SK-N-MC (cell line): ENCODE data around the gene CHMP4B.

Experiments
- EZH2 ChIP-seq: fragments of 200-600 bp; sonication (generic); IDR thresholded peaks from one replicate; pipeline ENCODE4 v1.6.1; 2017; ENCODE audit warnings: antibody characterized with exemption
- FOXP2 ChIP-seq: optimal IDR thresholded peaks from 2 replicates; pipeline ENCODE3; 2011; ENCODE audit warnings: mild to moderate bottlenecking, moderate library complexity; ENCODE audit not compliant: insufficient read depth; ENCODE audit errors: extremely low read length, control extremely low read depth
- POLR2AphosphoS5 ChIP-seq: IDR thresholded peaks from 2 replicates; pipeline ENCODE4 v1.6.1; 2012; ENCODE audit warnings: mild to moderate bottlenecking, low read depth, low read length, borderline replicate concordance

GRCh38 chr20:33828967-33829560, 17.9 kb downstream of the CHMP4B start:
- no peak for TF ChIP-seq EZH2
- no peak for TF ChIP-seq POLR2AphosphoS5
- no peak for TF ChIP-seq FOXP2
